ENCODE measurements around the gene LBX1.

Gene LBX1

GRCh38 chr10:101229266-101230182 is at the start of gene LBX1:
LBX1 (minus strand) TSS chr10:101229463; CDS start chr10:101228815, 648 bp downstream.
- DNase-seq (ENCODE audit: low read depth): no peak

- DNase-seq (ENCODE audit: low read depth): no peak
Measured at GRCh38 chr10:101273741-101274140, 44.5 kb upstream of the LBX1 start.

- DNase-seq (ENCODE audit: low read depth): no peak
Measured at GRCh38 chr10:101273330-101273729, 44.1 kb upstream of the LBX1 start.

GRCh38 chr10:101272229-101272868 is 43.1 kb upstream of the LBX1 start:
- peak; percentile 34 for DNase-seq (ENCODE audit: low read depth)

- no peak for DNase-seq (ENCODE audit: low read depth)
Measured at GRCh38 chr10:101270763-101271162, 41.5 kb upstream of the LBX1 start.

- no peak for DNase-seq (ENCODE audit: low read depth)
Measured at GRCh38 chr10:101267776-101268175, 38.5 kb upstream of the LBX1 start.

- no peak for DNase-seq (ENCODE audit: low read depth)
Measured at GRCh38 chr10:101267290-101267680, 38.0 kb upstream of the LBX1 start.

GRCh38 chr10:101266381-101267289 is 37.4 kb upstream of the LBX1 start:
- no peak for DNase-seq (ENCODE audit: low read depth)

- DNase-seq (ENCODE audit: low read depth): no peak
Measured at GRCh38 chr10:101263150-101263752, 34.0 kb upstream of the LBX1 start.

GRCh38 chr10:101262147-101262546 is 32.9 kb upstream of the LBX1 start:
- DNase-seq (ENCODE audit: low read depth): no peak

- no peak for DNase-seq (ENCODE audit: low read depth)
Measured at GRCh38 chr10:101261702-101262101, 32.4 kb upstream of the LBX1 start.

- DNase-seq (ENCODE audit: low read depth): no peak
Measured at GRCh38 chr10:101260764-101261481, 31.7 kb upstream of the LBX1 start.

GRCh38 chr10:101258179-101258885 is 29.1 kb upstream of the LBX1 start:
- DNase-seq (ENCODE audit: low read depth): no peak

GRCh38 chr10:101257491-101257890 is 28.2 kb upstream of the LBX1 start:
- no peak for DNase-seq (ENCODE audit: low read depth)

GRCh38 chr10:101257084-101257483 is 27.8 kb upstream of the LBX1 start:
- no peak for DNase-seq (ENCODE audit: low read depth)

- DNase-seq (ENCODE audit: low read depth): no peak
Measured at GRCh38 chr10:101256387-101256786, 27.1 kb upstream of the LBX1 start.

GRCh38 chr10:101250136-101250535 is 20.9 kb upstream of the LBX1 start:
- DNase-seq (ENCODE audit: low read depth): no peak

- DNase-seq (ENCODE audit: low read depth): no peak
Measured at GRCh38 chr10:101249171-101249581, 19.9 kb upstream of the LBX1 start.

- DNase-seq (ENCODE audit: low read depth): no peak
Measured at GRCh38 chr10:101246639-101247038, 17.4 kb upstream of the LBX1 start.

GRCh38 chr10:101244321-101245050 is 15.2 kb upstream of the LBX1 start:
- DNase-seq (ENCODE audit: low read depth): peak; percentile 49

Data from fibroblast of gingiva (primary cell).